ENCODE results near the gene RUNX1.

RUNX1 gene

DNA sequence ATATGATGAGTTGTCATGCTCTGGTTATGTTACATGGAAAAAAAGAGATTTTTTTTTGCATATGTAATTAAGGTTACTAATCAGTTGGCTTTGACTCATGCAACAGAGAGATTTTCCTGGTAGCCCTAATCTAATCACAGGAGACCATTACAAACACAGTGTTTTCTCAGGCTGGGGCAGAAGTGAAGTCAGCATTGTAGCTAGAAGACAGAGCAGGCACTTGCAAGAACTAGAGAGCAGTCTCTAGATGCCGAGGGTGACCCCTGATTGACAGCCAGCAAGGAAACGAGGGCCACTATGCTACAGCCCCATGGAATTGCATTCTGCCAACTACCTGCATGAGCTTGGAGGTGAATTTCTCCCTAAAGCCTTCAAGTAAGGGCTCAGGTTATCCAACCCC, 151.3 kb downstream of the RUNX1 start:
- DNase-seq (ENCODE audit: low read depth): no peak

DNA sequence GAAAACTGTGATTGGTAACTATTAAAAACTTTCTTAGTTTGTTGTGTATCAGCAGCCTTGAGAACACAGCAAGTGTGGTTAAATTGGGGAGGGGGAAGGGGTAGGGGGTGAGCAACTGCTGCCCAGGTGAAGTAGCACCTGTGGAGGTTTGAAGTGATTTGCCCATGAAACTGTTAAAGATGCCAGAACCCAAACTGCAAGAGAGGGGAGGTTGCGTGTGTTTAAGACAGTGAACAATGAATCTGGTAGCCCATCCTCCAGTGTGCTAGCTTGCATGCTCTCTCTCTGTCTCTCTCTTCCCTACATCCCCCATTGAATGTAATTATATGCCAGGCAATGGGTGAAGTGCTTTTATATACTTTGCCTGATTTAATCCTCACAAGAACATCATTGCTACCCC, 154.7 kb downstream of the RUNX1 start:
- DNase-seq (ENCODE audit: low read depth): no peak

DNA sequence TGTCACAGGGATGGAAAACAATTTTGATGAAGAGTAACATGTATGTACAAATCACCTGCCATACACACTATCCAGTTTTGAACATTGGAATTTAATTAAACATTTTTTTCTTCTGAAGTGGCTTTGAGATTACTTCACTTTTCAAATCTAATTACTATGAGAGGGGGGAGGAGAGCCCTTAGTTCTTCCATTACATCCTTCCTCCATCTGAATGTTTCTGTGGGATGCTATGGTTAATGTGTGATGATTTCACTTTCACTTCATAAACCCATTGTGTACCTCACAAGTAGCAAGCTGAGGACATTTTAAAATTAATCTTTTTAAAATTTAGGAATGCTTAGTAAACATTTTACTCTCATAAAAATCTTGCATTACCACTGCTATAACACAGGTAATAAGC, 156.9 kb downstream of the RUNX1 start:
- DNase-seq (ENCODE audit: low read depth): no peak

DNA sequence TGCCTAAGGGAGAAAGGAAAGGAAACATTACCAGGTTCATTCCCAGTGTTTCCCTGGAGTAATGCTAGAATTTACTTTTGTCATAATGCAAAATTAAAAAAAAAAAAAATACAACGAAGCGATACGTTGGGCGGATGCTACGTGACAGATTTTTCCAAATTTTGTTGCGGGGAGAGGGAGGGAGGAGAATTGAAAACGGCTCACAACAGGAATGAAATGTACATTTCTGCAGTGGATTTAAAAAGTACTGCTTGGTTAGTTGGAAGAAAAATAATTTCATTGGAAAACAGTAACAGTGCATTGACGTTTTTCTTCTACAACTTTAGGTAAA, 157.5 kb downstream of the RUNX1 start:
- DNase-seq (ENCODE audit: low read depth): no peak

DNA sequence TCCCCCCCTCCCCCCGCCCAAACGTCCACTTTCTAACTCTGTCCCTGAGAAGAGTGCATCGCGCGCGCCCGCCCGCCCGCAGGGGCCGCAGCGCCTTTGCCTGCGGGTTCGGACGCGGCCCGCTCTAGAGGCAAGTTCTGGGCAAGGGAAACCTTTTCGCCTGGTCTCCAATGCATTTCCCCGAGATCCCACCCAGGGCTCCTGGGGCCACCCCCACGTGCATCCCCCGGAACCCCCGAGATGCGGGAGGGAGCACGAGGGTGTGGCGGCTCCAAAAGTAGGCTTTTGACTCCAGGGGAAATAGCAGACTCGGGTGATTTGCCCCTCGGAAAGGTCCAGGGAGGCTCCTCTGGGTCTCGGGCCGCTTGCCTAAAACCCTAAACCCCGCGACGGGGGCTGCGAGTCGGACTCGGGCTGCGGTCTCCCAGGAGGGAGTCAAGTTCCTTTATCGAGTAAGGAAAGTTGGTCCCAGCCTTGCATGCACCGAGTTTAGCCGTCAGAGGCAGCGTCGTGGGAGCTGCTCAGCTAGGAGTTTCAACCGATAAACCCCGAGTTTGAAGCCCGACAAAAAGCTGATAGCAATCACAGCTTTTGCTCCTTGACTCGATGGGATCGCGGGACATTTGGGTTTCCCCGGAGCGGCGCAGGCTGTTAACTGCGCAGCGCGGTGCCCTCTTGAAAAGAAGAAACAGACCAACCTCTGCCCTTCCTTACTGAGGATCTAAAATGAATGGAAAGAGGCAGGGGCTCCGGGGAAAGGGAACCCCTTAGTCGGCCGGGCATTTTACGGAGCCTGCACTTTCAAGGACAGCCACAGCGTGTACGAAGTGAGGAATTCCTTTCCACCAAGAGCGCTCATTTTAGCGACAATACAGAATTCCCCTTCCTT, 158.1 kb downstream of the RUNX1 start:
- DNase-seq (ENCODE audit: low read depth): no peak

DNA sequence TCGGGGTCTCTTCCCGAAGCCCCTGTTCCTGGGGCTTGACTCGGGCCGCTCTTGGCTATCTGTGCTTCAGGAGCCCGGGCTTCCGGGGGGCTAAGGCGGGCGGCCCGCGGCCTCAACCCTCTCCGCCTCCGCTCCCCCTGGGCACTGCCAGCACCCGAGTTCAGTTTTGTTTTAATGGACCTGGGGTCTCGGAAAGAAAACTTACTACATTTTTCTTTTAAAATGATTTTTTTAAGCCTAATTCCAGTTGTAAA, 158.7 kb downstream of the RUNX1 start:
- DNase-seq (ENCODE audit: low read depth): no peak

DNA sequence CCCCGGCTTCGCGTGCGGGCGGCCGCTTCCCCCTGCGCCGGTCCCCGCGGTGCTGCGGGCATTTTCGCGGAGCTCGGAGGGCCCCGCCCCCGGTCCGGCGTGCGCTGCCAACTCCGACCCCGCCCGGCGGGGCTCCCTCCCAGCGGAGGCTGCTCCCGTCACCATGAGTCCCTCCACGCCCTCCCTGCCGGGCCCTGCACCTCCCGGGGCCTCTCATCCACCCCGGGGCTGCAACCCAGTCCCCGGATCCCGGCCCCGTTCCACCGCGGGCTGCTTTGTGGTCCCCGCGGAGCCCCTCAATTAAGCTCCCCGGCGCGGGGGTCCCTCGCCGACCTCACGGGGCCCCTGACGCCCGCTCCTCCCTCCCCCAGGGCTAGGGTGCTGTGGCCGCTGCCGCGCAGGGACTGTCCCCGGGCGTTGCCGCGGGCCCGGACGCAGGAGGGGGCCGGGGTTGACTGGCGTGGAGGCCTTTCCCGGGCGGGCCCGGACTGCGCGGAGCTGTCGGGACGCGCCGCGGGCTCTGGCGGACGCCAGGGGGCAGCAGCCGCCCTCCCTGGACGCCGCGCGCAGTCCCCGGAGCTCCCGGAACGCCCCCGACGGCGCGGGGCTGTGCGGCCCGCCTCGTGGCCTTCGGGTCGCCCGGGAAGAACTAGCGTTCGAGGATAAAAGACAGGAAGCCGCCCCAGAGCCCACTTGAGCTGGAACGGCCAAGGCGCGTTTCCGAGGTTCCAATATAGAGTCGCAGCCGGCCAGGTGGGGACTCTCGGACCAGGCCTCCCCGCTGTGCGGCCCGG, 159.2 kb downstream of the RUNX1 start:
- peak; percentile 68 for DNase-seq (ENCODE audit: low read depth)

DNA sequence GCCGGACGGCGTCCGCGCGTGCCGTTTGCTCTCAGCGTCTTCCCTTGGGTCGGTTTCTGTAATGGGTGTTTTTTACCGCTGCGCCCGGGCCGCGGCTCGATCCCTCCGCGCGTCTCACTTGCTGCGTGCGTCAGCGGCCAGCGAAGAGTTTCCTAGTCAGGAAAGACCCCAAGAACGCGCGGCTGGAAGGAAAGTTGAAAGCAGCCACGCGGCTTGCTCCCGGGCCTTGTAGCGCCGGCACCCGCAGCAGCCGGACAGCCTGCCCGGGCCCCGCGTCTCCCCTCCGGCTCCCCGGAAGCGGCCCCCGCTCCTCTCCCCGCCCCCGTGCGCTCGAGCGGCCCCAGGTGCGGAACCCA, 159.8 kb downstream of the RUNX1 start:
- DNase-seq (ENCODE audit: low read depth): no peak

DNA sequence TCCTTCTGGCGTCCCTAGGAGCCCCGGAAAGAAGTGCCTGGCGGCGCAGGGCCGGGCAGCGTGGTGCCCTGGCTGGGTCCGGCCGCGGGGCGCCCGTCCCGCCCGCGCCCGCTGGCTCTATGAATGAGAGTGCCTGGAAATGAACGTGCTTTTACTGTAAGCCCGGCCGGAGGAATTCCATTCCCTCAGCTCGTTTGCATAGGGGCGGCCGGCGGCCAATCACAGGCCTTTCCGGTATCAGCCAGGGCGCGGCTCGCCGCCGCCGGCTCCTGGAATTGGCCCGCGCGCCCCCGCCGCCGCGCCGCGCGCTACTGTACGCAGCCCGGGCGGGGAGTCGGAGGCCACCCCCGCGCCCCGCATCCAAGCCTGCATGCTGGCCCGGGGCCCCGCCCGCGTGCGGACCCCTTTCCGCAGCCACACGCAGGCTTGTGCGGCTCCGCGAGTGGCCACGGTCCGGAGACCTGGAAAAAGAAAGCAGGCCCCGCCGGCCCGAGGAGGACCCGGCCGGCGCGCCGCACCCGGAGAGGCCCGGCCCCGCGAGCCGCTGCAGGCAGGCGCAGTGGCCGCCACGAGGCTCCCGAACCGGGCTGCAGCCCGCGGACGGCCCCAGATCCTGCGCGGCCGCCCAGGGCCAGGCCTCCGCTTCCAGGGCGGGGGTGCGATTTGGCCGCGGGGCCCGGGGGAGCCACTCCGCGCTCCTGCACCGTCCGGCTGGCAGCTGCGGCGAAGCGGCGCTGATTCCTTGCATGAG, 160.4 kb downstream of the RUNX1 start:
- peak; percentile 72 for DNase-seq (ENCODE audit: low read depth)

DNA sequence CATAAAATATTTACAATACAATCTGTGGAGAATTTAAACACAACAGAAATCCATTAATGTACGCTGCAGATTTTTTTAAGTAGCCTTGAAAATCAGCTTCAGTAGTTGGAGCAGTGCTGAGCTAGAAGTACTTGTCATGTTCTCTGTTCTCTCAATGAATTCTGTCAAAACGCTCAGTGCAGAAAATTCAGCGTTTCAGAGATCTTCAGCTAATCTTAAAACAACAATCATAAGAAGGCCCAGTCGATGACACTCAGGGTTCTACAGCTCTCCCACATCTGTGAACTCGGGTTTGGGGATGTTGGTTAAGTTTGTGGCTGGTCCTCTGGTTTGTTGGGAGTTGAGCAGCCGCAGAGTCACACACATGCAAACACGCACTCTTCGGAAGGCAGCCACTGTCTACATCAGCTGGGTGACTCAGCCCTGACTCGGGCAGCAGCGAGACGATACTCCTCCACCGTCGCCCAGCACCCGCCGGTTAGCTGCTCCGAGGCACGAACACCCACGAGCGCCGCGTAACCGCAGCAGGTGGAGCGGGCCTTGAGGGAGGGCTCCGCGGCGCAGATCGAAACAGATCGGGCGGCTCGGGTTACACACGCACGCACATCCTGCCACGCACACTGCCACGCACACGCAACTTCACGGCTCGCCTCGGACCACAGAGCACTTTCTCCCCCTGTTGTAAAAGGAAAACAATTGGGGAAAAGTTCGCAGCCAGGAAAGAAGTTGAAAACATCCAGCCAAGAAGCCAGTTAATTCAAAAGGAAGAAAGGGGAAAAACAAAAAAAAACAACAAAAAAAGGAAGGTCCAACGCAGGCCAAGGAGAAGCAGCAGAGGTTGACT, 161.2 kb downstream of the RUNX1 start:
- DNase-seq (ENCODE audit: low read depth): peak; percentile 86

DNA sequence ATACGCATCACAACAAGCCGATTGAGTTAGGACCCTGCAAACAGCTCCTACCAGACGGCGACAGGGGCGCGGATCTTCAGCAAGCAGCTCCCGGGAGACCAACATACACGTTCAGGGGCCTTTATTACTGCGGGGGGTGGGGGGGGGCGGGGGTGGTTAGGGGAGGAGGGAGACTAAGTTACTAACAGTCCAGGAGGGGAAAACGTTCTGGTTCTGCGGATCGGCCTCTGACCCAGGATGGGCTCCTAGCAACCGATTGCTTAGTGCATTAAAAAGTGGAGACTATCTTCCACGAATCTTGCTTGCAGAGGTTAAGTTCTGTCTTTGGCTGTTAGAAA, 162.0 kb downstream of the RUNX1 start:
- no peak for DNase-seq (ENCODE audit: low read depth)

DNA sequence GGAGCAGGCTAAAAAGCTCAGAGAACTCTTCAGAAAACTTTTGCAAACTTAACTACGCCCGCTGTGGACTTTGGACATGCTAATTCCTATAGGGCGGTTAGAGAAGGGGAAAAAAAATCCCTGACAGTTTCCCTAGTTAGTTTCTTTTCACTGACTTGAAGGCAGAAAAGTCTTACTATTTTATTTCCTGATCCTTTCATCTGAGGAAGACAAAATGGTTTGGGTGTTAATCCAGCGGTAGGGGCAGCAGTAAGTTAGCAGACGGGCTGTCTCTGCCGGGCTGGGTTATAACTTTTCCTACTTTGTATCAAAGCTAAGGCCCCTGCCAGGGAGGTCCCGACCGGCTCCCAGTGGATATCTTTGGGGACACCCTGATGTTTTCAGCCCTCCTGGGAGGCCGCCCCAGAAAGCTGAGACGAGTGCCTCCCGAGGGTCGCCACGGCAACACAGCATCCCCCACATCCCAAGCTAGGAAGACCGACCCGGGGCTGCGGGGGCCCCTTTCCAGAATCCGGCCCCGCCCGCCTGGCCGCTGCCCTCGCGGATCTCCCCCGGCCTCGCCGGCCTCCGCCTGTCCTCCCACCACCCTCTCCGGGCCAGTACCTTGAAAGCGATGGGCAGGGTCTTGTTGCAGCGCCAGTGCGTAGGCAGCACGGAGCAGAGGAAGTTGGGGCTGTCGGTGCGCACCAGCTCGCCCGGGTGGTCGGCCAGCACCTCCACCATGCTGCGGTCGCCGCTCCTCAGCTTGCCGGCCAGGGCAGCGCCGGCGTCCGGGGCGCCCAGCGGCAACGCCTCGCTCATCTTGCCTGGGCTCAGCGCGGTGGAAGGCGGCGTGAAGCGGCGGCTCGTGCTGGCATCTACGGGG, 162.6 kb downstream of the RUNX1 start:
- no peak for DNase-seq (ENCODE audit: low read depth)

DNA sequence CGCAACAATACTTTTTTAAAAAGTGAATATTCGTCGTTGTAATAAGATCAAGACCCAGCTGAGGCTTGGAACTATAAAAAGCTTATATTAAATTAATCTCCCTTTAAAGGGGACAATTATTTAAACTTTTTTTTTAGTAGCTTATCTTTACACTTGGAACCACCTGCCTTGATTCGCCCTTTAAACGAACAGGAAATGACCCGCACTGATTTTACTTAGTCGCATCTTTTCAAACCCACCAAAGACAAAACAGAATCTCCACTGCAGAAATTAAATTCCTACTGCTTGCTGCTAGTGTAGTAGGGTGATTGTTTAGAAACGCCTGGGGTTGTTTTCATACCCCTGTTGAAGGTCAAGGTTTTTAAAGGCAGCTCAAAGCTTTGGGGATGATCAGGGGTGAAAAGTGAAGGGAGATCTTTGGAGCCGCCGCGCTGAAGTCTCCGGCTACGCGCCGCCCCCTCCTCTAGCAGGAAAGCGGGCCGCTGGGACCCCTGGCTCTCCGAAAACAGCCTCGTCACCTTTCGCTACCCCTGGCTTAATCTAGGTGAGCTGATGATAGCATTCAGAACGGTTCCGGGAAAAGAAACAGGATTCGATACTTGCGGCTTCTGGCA, 163.4 kb downstream of the RUNX1 start:
- no peak for DNase-seq (ENCODE audit: low read depth)

DNA sequence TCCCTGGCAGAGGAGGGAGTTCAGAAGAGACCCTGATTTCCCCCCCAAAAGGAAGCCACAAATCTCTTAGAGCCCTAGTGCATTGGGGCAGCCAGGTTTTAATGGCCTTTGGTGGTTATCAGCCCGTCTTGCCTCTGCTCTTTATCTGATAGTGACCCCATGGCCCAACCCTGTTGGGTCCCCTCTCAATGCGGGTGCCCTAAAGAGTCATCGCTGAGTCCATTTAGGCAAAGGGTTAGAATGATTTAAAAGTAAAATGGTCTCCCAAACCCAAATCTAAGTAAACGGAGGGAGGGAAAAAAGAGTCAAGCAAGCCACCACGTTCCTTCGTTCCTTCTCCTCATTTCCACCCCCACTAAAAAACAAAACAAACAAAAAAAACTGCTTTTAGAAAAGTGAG, 164.0 kb downstream of the RUNX1 start:
- no peak for DNase-seq (ENCODE audit: low read depth)

DNA sequence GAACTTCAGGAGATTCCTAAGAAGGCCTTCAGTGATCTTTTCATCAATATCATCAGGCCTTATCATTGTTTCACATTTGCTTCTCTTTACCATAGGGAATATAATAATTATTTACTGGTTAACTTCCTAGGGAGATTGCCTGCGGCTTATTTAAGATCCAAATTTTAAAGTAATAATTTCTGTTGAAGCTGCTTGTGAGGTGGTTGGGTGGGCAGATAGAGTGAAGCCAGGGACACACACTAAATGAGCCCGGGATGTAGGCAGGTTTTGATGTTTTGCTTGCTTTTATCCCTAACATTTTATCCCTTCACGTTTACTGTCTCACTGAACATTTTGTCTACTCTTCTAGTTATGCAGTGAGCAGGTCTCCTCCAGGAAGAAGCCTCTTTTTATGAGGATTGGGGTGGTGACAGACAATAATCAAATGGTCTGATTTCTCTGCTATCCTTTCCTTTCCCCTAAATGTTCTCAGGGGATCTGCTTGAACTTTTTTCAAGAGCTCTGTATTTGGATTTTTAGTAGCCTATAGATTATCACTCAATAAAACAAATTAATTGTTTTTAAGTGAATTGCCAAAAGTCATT, 164.7 kb downstream of the RUNX1 start:
- no peak for DNase-seq (ENCODE audit: low read depth)

DNA sequence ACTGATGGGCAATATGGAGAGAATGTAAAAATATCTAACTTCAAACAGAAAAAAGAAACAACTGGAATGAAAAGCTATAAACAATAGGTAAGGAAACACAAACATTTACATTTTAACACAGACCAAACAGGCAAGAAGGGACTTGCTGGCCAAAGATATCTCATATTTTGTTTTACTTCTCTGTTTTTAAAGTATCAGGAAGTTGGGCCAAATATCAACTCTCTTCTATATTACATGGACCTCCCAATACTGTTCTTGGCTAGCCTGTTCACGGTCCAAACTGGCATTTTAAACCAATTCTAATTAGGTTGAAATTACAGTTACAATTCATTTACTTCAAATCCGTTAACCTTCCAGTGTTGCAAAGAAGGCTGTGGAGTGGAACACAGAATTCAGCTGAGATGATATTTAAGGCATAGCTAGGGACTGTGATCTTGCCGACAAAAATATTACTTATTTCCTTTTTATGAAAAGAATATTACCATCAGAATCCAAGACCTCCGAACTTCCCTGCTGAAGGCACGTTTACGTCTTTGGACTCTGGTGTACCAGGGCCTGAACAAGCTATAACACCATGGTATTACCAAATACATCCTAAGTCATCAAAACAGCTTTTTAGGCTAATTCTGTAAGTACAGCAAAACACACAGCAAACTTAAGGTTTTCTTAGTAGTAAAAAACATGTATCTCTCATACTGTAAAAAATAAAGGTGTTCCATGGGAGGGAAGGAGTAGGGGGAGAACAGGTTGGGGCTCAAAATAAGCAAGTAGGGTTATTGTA, 165.4 kb downstream of the RUNX1 start:
- DNase-seq (ENCODE audit: low read depth): no peak

DNA sequence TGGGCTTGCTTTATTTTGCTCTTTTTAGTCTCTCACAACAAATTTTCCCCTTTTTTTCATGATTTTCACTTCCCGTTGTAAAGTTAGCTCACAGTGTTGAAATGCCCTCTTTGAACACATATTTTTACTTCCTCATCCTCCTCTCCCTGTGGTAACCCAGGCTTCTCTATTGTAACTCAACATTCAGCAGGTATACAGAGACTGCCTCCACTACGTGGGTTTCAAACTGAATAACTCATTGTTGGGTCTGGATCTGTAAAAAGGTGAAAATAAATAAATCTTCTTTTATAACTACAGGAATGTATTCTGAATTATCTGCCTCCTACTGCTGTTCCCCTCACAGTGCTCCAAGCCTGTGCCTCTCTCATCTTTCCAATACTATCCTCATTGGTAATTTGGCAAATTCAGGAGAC, 166.4 kb downstream of the RUNX1 start:
- no peak for DNase-seq (ENCODE audit: low read depth)

DNA sequence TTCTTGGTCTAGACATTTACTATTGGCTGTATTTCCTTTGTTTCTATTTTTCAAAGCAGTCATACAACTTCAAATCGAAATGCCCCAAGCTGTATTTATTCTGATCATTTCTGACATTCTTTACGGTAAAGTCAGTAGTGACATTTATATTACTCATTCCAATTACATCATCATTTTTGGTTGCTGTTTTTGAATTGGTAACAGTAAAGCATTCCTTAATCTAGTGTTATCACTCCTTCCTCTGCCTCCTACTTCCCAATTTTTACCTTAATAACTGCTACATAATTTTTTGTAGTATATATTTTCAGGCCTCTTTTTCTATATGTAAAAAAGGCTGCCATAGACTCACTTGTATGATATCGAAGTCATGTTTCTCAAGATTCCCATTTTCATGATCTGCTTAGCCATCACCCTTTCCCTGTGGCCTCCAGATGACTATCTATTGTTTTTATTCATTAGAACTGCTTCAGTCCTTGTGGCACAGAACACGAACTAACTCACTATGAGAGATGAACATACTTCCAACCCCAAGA, 167.2 kb downstream of the RUNX1 start:
- DNase-seq (ENCODE audit: low read depth): no peak

DNA sequence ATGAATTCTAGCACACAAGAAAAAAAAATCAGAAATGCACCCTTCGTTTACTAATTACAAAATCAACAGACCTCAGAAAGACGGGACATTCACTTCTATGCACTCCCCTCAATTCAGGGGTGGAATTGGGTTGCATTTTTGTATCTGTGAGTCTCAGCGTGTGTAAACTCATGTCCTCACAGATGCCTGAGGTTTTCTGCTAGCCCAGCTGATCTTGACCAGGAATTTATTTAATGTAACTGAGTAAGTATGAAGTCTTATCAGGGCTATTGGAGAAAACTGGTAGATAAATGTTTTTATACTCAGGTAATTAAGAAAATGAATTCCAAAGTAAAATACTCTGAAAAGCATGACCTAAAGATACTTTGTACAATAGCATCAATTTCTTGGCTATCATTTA, 167.7 kb downstream of the RUNX1 start:
- no peak for DNase-seq (ENCODE audit: low read depth)

DNA sequence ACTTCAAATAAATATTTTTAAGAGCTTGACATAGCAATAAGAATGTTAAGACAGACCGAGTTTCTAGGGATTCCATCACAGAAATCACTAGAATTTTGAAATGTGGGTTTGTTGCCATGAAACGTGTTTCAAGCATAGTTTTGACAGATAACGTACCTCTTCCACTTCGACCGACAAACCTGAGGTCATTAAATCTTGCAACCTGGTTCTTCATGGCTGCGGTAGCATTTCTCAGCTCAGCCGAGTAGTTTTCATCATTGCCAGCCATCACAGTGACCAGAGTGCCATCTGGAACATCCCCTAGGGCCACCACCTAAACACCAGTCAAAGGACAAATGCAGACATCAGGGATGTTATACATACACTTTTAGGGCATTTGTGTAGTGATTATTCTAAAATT, 168.7 kb downstream of the RUNX1 start:
- no peak for DNase-seq (ENCODE audit: low read depth)

Data from stimulated activated CD8-positive, alpha-beta memory T cell treated with anti-CD3 and anti-CD28 coated beads, Interleukin-12 subunit alpha, Interleukin-12 subunit beta, amount 100 ng/mL, for 4 hours (primary cell).